Measurements from ENCODE around the gene ITGAV.

GRCh38 chr2:186595219-186595618 lies 5.4 kb downstream of the ITGAV start:
- no peak for TF ChIP-seq CTCF (IDR thresholded peaks at IDR 0.05)
- TF ChIP-seq POLR2A (IDR thresholded peaks at IDR 0.05), result no peak

Data from lower leg skin (tissue), 3 donors.